ENCODE results near the gene ZBTB5. TPM values are rescaled to one million over a fixed set of nuclear protein-coding genes. Genes with fewer than 3 reads are reported as not detected.

Gene ZBTB5
- total RNA-seq, 1 experiment from 2014 or later, result 16.7 TPM

DNA sequence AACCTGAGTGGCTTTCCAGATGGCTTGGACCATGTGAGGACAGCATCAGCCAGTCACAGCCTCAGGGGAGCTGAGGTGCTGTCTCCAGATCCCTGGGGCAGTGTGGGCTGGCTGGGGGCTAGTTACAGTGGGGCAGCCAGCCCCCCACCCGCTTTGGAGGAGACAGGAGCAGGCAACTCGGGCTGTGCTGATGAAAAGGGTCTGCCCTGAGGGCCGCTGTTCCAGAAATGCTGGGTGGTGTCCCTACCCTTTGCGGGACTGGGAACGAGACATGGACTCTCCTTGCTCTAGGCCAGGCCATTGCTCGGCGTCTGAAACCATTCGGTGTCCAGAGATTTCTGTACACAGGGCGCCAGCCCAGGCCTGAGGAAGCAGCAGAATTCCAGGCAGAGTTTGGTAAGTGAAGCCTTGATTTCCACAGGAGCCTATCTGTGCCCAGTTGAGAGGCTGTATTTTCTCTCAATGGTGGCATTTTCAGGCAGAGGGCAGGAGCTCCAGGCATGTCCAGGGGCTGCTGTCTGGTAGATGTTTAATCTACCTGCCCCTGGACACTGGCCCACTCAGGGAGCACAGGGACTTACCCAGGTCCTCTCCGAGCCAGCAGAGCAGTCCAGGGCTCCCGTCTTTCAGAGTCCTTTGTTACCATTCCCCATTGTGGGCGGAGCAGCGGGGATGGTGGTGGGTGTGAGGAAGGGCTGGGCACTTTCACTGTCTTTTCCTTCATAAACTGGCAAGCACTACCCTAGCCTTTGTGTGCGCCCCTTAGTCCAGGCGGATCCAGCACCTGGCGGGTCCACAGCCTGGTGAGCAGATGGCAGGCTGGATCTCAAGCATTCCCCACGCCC is 35.6 kb downstream of the ZBTB5 start (continued):
- TF ChIP-seq JAZF1 (CRISPR knock-in tag; IDR thresholded peaks at IDR 0.05) (no peak), TP53 (CRISPR knock-in tag; IDR thresholded peaks at IDR 0.05) (no peak)
- TF ChIP-seq, protein P1, sequence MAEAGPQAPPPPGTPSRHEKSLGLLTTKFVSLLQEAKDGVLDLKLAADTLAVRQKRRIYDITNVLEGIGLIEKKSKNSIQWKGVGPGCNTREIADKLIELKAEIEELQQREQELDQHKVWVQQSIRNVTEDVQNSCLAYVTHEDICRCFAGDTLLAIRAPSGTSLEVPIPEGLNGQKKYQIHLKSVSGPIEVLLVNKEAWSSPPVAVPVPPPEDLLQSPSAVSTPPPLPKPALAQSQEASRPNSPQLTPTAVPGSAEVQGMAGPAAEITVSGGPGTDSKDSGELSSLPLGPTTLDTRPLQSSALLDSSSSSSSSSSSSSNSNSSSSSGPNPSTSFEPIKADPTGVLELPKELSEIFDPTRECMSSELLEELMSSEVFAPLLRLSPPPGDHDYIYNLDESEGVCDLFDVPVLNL (CRISPR knock-in tag; IDR thresholded peaks at IDR 0.05; ENCODE audit: borderline replicate concordance, low read depth), result no peak

DNA sequence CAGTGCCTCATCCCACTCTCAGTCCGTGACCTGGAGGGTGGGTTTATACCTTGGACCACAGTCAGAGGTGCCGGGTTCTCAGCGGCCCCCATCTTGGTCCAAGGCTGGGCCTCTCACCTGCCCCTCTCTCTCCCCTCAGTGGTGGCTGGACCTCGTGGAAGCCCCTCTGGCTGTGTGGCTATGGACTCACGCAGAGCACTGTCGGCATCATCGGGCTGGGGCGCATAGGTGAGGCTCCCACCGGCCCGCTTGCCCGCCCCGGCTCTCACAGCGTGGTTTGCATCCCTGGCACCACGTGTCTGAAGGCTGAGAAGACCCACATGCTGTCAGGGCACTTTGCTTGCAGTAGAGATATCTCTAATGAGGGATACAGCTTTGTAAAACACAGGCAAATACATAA is 36.9 kb downstream of the ZBTB5 start:
- no peak for DNase-seq (ENCODE audit: low spot score)
- no peak for ATAC-seq
- Mint-ChIP-seq H3K4me3 (no peak overlapping the region), H3K4me1 (peaks cover 14% of the 10 kb centered on the region), H3K36me3 (peaks cover 45% of the 10 kb centered on the region), H3K27me3 (ENCODE audit: low read depth) (no peaks in the 10 kb centered on the region), H3K27ac (no peak overlapping the region), H3K9me3 (no peaks in the 10 kb centered on the region)
- POLR2A ChIA-PET, result no interaction called here
- no peak for TF ChIP-seq CBFB (CRISPR knock-in tag; IDR thresholded peaks at IDR 0.05; ENCODE audit: low read depth)
- TF ChIP-seq, protein P2, sequence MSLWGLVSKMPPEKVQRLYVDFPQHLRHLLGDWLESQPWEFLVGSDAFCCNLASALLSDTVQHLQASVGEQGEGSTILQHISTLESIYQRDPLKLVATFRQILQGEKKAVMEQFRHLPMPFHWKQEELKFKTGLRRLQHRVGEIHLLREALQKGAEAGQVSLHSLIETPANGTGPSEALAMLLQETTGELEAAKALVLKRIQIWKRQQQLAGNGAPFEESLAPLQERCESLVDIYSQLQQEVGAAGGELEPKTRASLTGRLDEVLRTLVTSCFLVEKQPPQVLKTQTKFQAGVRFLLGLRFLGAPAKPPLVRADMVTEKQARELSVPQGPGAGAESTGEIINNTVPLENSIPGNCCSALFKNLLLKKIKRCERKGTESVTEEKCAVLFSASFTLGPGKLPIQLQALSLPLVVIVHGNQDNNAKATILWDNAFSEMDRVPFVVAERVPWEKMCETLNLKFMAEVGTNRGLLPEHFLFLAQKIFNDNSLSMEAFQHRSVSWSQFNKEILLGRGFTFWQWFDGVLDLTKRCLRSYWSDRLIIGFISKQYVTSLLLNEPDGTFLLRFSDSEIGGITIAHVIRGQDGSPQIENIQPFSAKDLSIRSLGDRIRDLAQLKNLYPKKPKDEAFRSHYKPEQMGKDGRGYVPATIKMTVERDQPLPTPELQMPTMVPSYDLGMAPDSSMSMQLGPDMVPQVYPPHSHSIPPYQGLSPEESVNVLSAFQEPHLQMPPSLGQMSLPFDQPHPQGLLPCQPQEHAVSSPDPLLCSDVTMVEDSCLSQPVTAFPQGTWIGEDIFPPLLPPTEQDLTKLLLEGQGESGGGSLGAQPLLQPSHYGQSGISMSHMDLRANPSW (CRISPR knock-in tag; conservative IDR thresholded peaks at IDR 0.05; ENCODE audit: low read depth), result no peak
- TF ChIP-seq, protein P3, sequence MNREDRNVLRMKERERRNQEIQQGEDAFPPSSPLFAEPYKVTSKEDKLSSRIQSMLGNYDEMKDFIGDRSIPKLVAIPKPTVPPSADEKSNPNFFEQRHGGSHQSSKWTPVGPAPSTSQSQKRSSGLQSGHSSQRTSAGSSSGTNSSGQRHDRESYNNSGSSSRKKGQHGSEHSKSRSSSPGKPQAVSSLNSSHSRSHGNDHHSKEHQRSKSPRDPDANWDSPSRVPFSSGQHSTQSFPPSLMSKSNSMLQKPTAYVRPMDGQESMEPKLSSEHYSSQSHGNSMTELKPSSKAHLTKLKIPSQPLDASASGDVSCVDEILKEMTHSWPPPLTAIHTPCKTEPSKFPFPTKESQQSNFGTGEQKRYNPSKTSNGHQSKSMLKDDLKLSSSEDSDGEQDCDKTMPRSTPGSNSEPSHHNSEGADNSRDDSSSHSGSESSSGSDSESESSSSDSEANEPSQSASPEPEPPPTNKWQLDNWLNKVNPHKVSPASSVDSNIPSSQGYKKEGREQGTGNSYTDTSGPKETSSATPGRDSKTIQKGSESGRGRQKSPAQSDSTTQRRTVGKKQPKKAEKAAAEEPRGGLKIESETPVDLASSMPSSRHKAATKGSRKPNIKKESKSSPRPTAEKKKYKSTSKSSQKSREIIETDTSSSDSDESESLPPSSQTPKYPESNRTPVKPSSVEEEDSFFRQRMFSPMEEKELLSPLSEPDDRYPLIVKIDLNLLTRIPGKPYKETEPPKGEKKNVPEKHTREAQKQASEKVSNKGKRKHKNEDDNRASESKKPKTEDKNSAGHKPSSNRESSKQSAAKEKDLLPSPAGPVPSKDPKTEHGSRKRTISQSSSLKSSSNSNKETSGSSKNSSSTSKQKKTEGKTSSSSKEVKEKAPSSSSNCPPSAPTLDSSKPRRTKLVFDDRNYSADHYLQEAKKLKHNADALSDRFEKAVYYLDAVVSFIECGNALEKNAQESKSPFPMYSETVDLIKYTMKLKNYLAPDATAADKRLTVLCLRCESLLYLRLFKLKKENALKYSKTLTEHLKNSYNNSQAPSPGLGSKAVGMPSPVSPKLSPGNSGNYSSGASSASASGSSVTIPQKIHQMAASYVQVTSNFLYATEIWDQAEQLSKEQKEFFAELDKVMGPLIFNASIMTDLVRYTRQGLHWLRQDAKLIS (CRISPR knock-in tag; IDR thresholded peaks at IDR 0.05; ENCODE audit: borderline replicate concordance), result no peak
- TF ChIP-seq FOXP1 (CRISPR knock-in tag; IDR thresholded peaks at IDR 0.05; ENCODE audit: borderline replicate concordance), result no peak
- TF ChIP-seq SOX15 (CRISPR knock-in tag; IDR thresholded peaks at IDR 0.05), result no peak
- TF ChIP-seq, protein P4, sequence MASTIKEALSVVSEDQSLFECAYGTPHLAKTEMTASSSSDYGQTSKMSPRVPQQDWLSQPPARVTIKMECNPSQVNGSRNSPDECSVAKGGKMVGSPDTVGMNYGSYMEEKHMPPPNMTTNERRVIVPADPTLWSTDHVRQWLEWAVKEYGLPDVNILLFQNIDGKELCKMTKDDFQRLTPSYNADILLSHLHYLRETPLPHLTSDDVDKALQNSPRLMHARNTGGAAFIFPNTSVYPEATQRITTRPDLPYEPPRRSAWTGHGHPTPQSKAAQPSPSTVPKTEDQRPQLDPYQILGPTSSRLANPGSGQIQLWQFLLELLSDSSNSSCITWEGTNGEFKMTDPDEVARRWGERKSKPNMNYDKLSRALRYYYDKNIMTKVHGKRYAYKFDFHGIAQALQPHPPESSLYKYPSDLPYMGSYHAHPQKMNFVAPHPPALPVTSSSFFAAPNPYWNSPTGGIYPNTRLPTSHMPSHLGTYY (CRISPR knock-in tag; IDR thresholded peaks at IDR 0.05), result no peak
- TF ChIP-seq, protein P5, sequence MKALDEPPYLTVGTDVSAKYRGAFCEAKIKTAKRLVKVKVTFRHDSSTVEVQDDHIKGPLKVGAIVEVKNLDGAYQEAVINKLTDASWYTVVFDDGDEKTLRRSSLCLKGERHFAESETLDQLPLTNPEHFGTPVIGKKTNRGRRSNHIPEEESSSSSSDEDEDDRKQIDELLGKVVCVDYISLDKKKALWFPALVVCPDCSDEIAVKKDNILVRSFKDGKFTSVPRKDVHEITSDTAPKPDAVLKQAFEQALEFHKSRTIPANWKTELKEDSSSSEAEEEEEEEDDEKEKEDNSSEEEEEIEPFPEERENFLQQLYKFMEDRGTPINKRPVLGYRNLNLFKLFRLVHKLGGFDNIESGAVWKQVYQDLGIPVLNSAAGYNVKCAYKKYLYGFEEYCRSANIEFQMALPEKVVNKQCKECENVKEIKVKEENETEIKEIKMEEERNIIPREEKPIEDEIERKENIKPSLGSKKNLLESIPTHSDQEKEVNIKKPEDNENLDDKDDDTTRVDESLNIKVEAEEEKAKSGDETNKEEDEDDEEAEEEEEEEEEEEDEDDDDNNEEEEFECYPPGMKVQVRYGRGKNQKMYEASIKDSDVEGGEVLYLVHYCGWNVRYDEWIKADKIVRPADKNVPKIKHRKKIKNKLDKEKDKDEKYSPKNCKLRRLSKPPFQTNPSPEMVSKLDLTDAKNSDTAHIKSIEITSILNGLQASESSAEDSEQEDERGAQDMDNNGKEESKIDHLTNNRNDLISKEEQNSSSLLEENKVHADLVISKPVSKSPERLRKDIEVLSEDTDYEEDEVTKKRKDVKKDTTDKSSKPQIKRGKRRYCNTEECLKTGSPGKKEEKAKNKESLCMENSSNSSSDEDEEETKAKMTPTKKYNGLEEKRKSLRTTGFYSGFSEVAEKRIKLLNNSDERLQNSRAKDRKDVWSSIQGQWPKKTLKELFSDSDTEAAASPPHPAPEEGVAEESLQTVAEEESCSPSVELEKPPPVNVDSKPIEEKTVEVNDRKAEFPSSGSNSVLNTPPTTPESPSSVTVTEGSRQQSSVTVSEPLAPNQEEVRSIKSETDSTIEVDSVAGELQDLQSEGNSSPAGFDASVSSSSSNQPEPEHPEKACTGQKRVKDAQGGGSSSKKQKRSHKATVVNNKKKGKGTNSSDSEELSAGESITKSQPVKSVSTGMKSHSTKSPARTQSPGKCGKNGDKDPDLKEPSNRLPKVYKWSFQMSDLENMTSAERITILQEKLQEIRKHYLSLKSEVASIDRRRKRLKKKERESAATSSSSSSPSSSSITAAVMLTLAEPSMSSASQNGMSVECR (CRISPR knock-in tag; IDR thresholded peaks at IDR 0.05; ENCODE audit: borderline replicate concordance), result no peak
- no peak for TF ChIP-seq ELF4 (CRISPR knock-in tag; IDR thresholded peaks at IDR 0.05; ENCODE audit: low read depth)
- TF ChIP-seq, protein P6, sequence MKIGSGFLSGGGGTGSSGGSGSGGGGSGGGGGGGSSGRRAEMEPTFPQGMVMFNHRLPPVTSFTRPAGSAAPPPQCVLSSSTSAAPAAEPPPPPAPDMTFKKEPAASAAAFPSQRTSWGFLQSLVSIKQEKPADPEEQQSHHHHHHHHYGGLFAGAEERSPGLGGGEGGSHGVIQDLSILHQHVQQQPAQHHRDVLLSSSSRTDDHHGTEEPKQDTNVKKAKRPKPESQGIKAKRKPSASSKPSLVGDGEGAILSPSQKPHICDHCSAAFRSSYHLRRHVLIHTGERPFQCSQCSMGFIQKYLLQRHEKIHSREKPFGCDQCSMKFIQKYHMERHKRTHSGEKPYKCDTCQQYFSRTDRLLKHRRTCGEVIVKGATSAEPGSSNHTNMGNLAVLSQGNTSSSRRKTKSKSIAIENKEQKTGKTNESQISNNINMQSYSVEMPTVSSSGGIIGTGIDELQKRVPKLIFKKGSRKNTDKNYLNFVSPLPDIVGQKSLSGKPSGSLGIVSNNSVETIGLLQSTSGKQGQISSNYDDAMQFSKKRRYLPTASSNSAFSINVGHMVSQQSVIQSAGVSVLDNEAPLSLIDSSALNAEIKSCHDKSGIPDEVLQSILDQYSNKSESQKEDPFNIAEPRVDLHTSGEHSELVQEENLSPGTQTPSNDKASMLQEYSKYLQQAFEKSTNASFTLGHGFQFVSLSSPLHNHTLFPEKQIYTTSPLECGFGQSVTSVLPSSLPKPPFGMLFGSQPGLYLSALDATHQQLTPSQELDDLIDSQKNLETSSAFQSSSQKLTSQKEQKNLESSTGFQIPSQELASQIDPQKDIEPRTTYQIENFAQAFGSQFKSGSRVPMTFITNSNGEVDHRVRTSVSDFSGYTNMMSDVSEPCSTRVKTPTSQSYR (CRISPR knock-in tag; IDR thresholded peaks at IDR 0.05), result no peak
- no peak for TF ChIP-seq RORB (CRISPR knock-in tag; IDR thresholded peaks at IDR 0.05)
- TF ChIP-seq, protein P1 (CRISPR knock-in tag; IDR thresholded peaks at IDR 0.05; ENCODE audit: borderline replicate concordance, low read depth), result no peak
- no peak for TF ChIP-seq NFYB (CRISPR knock-in tag; conservative IDR thresholded peaks at IDR 0.05; ENCODE audit: low read depth)
- no peak for TF ChIP-seq TEAD4 (CRISPR knock-in tag; IDR thresholded peaks at IDR 0.05)
- TF ChIP-seq GABPB1 (CRISPR knock-in tag; IDR thresholded peaks at IDR 0.05), result no peak
- no peak for TF ChIP-seq ZNF219 (CRISPR knock-in tag; IDR thresholded peaks at IDR 0.05; ENCODE audit: borderline replicate concordance)
- CTCF ChIA-PET, result interaction anchor here (1.3 kb wide), 1 partner anchor 17 kb away, joined by 4 read pairs; no protein-coding TSS in a partner anchor
